Measurements from ENCODE around the gene CCDC92. TPM values are rescaled to one million over a fixed set of nuclear protein-coding genes. Genes with fewer than 3 reads are reported as not detected.

Gene CCDC92
- polyA plus RNA-seq, 3 donors, result 4.4 to 11.6 (median 5.5) TPM

GRCh38 chr12:123962513-123962912, 10.1 kb downstream of the CCDC92 start:
- no peaks in the 10 kb centered on the region for H3K79me2 ChIP-seq (ENCODE audit: insufficient read depth, low read length)
- H3K36me3 ChIP-seq (replicated peaks in 1 of 2; ENCODE audit: control insufficient read depth in 1 of 2, insufficient read depth in 2 of 2, low read length in 2 of 2), result no peaks in the 10 kb centered on the region
- no peak for DNase-seq
- Mint-ChIP-seq H3K36me3 (peaks cover 0 to 3% of the 10 kb centered on the region in 2 donors), H3K4me1 (no peaks in the 10 kb centered on the region), H3K9me3 (no peaks in the 10 kb centered on the region), H3K27me3 (ENCODE audit: low read depth in 3 of 3) (no peaks in the 10 kb centered on the region), H3K27ac (no peak overlapping the region), H3K4me3 (no peak overlapping the region)
- H2AFZ ChIP-seq (ENCODE audit: insufficient read depth, low read depth, low read length, poor library complexity, severe bottlenecking), result no peak overlapping the region
- H3K4me2 ChIP-seq (replicated peaks; ENCODE audit: extremely low read depth, low read length, poor library complexity, severe bottlenecking), result no peak overlapping the region
- H3K27ac ChIP-seq (ENCODE audit: low read depth in 1 of 2, low read length in 2 of 2), result no peak overlapping the region
- H3K4me3 ChIP-seq (replicated peaks in 1 of 3; ENCODE audit: low read depth in 2 of 3, low read length in 3 of 3), result no peak overlapping the region
- H4K20me1 ChIP-seq (ENCODE audit: insufficient read depth, low read length), result no peaks in the 10 kb centered on the region
- H3K9me3 ChIP-seq (replicated peaks in 1 of 2; ENCODE audit: control insufficient read depth in 1 of 2, insufficient read depth in 1 of 2, low read length in 2 of 2), result no peaks in the 10 kb centered on the region
- no peak for TF ChIP-seq CTCF (IDR thresholded peaks at IDR 0.05)
- intact Hi-C loops (cut with micrococcal nuclease), result no loop called here
- H3K27me3 ChIP-seq (ENCODE audit: control insufficient read depth in 2 of 2, insufficient read depth in 2 of 2, low read length in 2 of 2), result no peaks in the 10 kb centered on the region
- WGBS (ENCODE audit: insufficient coverage), result 97% methylated on average over 4 of the region's 5 CpGs
- H3K4me1 ChIP-seq (ENCODE audit: control insufficient read depth in 1 of 2, insufficient read depth in 2 of 2, low read length in 2 of 2), result no peaks in the 10 kb centered on the region
- no peak overlapping the region for H3K9ac ChIP-seq (ENCODE audit: insufficient read depth, low read length, poor library complexity, severe bottlenecking)

GRCh38 chr12:123961585-123962345, 10.9 kb downstream of the CCDC92 start:
- Mint-ChIP-seq H3K4me3 (no peak overlapping the region), H3K4me1 (no peaks in the 10 kb centered on the region), H3K9me3 (no peaks in the 10 kb centered on the region), H3K27me3 (ENCODE audit: low read depth in 3 of 3) (no peaks in the 10 kb centered on the region), H3K36me3 (peaks cover 0 to 3% of the 10 kb centered on the region in 2 donors), H3K27ac (no peak overlapping the region)
- no peaks in the 10 kb centered on the region for H3K36me3 ChIP-seq (replicated peaks in 1 of 2; ENCODE audit: control insufficient read depth in 1 of 2, insufficient read depth in 2 of 2, low read length in 2 of 2)
- H3K27ac ChIP-seq (ENCODE audit: low read depth in 1 of 2, low read length in 2 of 2), result no peak overlapping the region
- H3K4me3 ChIP-seq (replicated peaks in 1 of 3; ENCODE audit: low read depth in 2 of 3, low read length in 3 of 3), result no peak overlapping the region
- intact Hi-C loops (cut with micrococcal nuclease), result no loop called here
- no peaks in the 10 kb centered on the region for H3K4me1 ChIP-seq (ENCODE audit: control insufficient read depth in 1 of 2, insufficient read depth in 2 of 2, low read length in 2 of 2)
- H3K9me3 ChIP-seq (replicated peaks in 1 of 2; ENCODE audit: control insufficient read depth in 1 of 2, insufficient read depth in 1 of 2, low read length in 2 of 2), result no peaks in the 10 kb centered on the region
- TF ChIP-seq CTCF (IDR thresholded peaks at IDR 0.05), result no peak
- H4K20me1 ChIP-seq (ENCODE audit: insufficient read depth, low read length), result no peaks in the 10 kb centered on the region
- no peaks in the 10 kb centered on the region for H3K79me2 ChIP-seq (ENCODE audit: insufficient read depth, low read length)
- no peak overlapping the region for H2AFZ ChIP-seq (ENCODE audit: insufficient read depth, low read depth, low read length, poor library complexity, severe bottlenecking)
- WGBS (ENCODE audit: insufficient coverage), result 96% methylated on average over 8 of the region's 12 CpGs
- no peak overlapping the region for H3K9ac ChIP-seq (ENCODE audit: insufficient read depth, low read length, poor library complexity, severe bottlenecking)
- H3K4me2 ChIP-seq (replicated peaks; ENCODE audit: extremely low read depth, low read length, poor library complexity, severe bottlenecking), result no peak overlapping the region
- no peak for DNase-seq
- no peaks in the 10 kb centered on the region for H3K27me3 ChIP-seq (ENCODE audit: control insufficient read depth in 2 of 2, insufficient read depth in 2 of 2, low read length in 2 of 2)

All from CD14-positive monocyte (primary cell).